H1 (cell line): ENCODE results near the gene ATP5PF. TPM values are rescaled to one million over a fixed set of nuclear protein-coding genes. Genes with fewer than 3 reads are reported as not detected.

Experiments
- CTCF ChIA-PET: fragments of 300-600 bp; sonication (Branson Sonifier 250); formaldehyde crosslinking; loops from one replicate; lab custom pipeline; 2021; ENCODE audit not compliant: partially characterized antibody; lab: Charles Lee
- POLR2A ChIA-PET: fragments of 300-600 bp; sonication (Branson Sonifier 250); formaldehyde crosslinking; loops from one replicate; lab custom pipeline; 2021; ENCODE audit warnings: inconsistent platforms; ENCODE audit not compliant: partially characterized antibody; lab: Charles Lee
- DNase-seq, 2 experiments: peaks; one replicate each; pipeline versions ENCODE4 v3.0.0 to v3.0.0-alpha.2; 2010 to 2022; ENCODE audit warnings: low spot score in 2 of 2, low read depth in 1 of 2, mixed read lengths in 1 of 2
- FAIRE-seq: peaks from 2 replicates; lab custom pipeline; 2011; peaks lifted over from hg19 to GRCh38; lab: Jason Lieb, UNC
- H2AFZ ChIP-seq: 2 replicates; pipeline ENCODE4 v1.8.1; 2012; ENCODE audit warnings: low read length, inconsistent platforms
- H2AK5ac ChIP-seq: 2 replicates; pipeline ENCODE4 v1.6.1; 2013; ENCODE audit warnings: low read depth, low read length
- H2BK120ac ChIP-seq: replicated peaks from 2 replicates; pipeline ENCODE3; 2013; ENCODE audit warnings: low read depth, low read length, inconsistent platforms
- H2BK12ac ChIP-seq: 2 replicates; pipeline ENCODE4 v1.6.1; 2013; ENCODE audit warnings: low read depth, low read length
- H2BK15ac ChIP-seq: 2 replicates; pipeline ENCODE4 v1.6.1; 2013; ENCODE audit warnings: low read length
- H2BK20ac ChIP-seq: 2 replicates; pipeline ENCODE4 v1.6.1; 2013; ENCODE audit warnings: low read length
- H2BK5ac ChIP-seq: 2 replicates; pipeline ENCODE4 v1.6.1; 2013; ENCODE audit warnings: low read depth, low read length
- H3K14ac ChIP-seq: 2 replicates; pipeline ENCODE4 v1.6.1; 2013; ENCODE audit warnings: inconsistent platforms; ENCODE audit not compliant: insufficient read length
- H3K18ac ChIP-seq: 2 replicates; pipeline ENCODE4 v1.6.1; 2013; ENCODE audit warnings: low read length; ENCODE audit errors: extremely low read depth
- H3K23ac ChIP-seq: 2 replicates; pipeline ENCODE4 v1.6.1; 2013; ENCODE audit warnings: inconsistent platforms; ENCODE audit not compliant: insufficient read length
- H3K23me2 ChIP-seq: 2 replicates; pipeline ENCODE4 v1.6.1; 2013; ENCODE audit warnings: low read depth, low read length
- H3K27ac ChIP-seq: 2 replicates; pipeline ENCODE4 v1.6.1; 2011; ENCODE audit warnings: low read depth, low read length, inconsistent platforms
- H3K27me3 ChIP-seq, 4 experiments: replicated peaks in 1 of 4; 1 replicate in 1 of 4; 2 replicates in 3 of 4; pipeline versions ENCODE4 v1.6.1 to v1.8.1; 2011 to 2013; ENCODE audit warnings: low read length in 3 of 4, mild to moderate bottlenecking in 3 of 4, inconsistent platforms in 2 of 4, mixed read lengths in 2 of 4, moderate library complexity in 1 of 4; ENCODE audit not compliant: control insufficient read depth in 3 of 4, insufficient read depth in 3 of 4; ENCODE audit errors: extremely low read depth in 1 of 4
- H3K36me3 ChIP-seq, 4 experiments: 2 replicates each; pipeline versions ENCODE4 v1.6.1 to v1.8.1; 2011 to 2013; ENCODE audit warnings: mild to moderate bottlenecking in 4 of 4, low read length in 3 of 4, moderate library complexity in 2 of 4, control low read depth in 1 of 4, inconsistent platforms in 1 of 4; ENCODE audit not compliant: insufficient read depth in 4 of 4, control insufficient read depth in 2 of 4
- H3K4ac ChIP-seq: replicated peaks from 2 replicates; pipeline ENCODE3; 2013; ENCODE audit warnings: low read length, low read depth, mixed read lengths, inconsistent platforms; ENCODE audit not compliant: insufficient read length
- H3K4me1 ChIP-seq, 4 experiments: replicated peaks in 1 of 4; 1 replicate in 1 of 4; 2 replicates in 3 of 4; pipeline versions ENCODE4 v1.6.1 to v1.8.1; 2011 to 2013; ENCODE audit warnings: low read length in 3 of 4, inconsistent platforms in 2 of 4, mixed read lengths in 1 of 4; ENCODE audit not compliant: insufficient read depth in 4 of 4, control insufficient read depth in 3 of 4
- H3K4me2 ChIP-seq, 2 experiments: 2 replicates each; pipeline versions ENCODE4 v1.6.1 to v1.8.1; 2011 to 2013; ENCODE audit warnings: low read depth in 2 of 2, low read length in 2 of 2, control low read depth in 1 of 2, inconsistent platforms in 1 of 2, mild to moderate bottlenecking in 1 of 2; ENCODE audit not compliant: insufficient read depth in 1 of 2
- H3K4me3 ChIP-seq, 4 experiments: fragments of 200-600, 300-600 bp in 1 of 4; sonication (generic), shearing (Covaris generic), sonication (Bioruptor Twin) in 1 of 4; 2 replicates each; pipeline versions ENCODE4 v1.5.1 to v1.8.1; 2011 to 2016; ENCODE audit warnings: low read length in 4 of 4, low read depth in 3 of 4, control low read depth in 2 of 4, inconsistent platforms in 2 of 4, mild to moderate bottlenecking in 2 of 4, mixed read lengths in 1 of 4, moderate library complexity in 1 of 4; ENCODE audit not compliant: insufficient read depth in 2 of 4; ENCODE audit errors: extremely low read depth in 1 of 4
- H3K56ac ChIP-seq: replicated peaks from 2 replicates; pipeline ENCODE3; 2013; ENCODE audit warnings: low read depth, mild to moderate bottlenecking, mixed read lengths, low read length, inconsistent platforms; ENCODE audit not compliant: insufficient read length
- H3K79me1 ChIP-seq: 2 replicates; pipeline ENCODE4 v1.6.1; 2013; ENCODE audit warnings: low read depth, low read length, control low read depth
- H3K79me2 ChIP-seq, 2 experiments: 2 replicates each; pipeline versions ENCODE4 v1.6.1 to v1.8.1; 2012 to 2013; ENCODE audit warnings: low read length in 2 of 2, mild to moderate bottlenecking in 2 of 2, inconsistent platforms in 1 of 2; ENCODE audit not compliant: insufficient read depth in 2 of 2, control insufficient read depth in 1 of 2
- H3K9ac ChIP-seq, 4 experiments: replicated peaks in 1 of 4; 1 replicate in 1 of 4; 2 replicates in 3 of 4; pipeline versions ENCODE4 v1.6.1 to v1.8.1; 2011 to 2013; ENCODE audit warnings: low read depth in 3 of 4, low read length in 3 of 4, control low read depth in 2 of 4, mild to moderate bottlenecking in 2 of 4, moderate library complexity in 2 of 4, inconsistent platforms in 1 of 4; ENCODE audit errors: extremely low read depth in 1 of 4
- H3K9me3 ChIP-seq, 2 experiments: 2 replicates each; pipeline versions ENCODE4 v1.6.1 to v1.8.1; 2012 to 2013; ENCODE audit warnings: mild to moderate bottlenecking in 2 of 2, moderate library complexity in 2 of 2, control low read depth in 1 of 2, inconsistent platforms in 1 of 2, low read depth in 1 of 2, low read length in 1 of 2, mixed read lengths in 1 of 2; ENCODE audit not compliant: insufficient read depth in 2 of 2
- H4K20me1 ChIP-seq, 2 experiments: replicated peaks in 1 of 2; 2 replicates each; pipeline versions ENCODE3 to v1.8.1; 2011 to 2013; ENCODE audit warnings: inconsistent platforms in 2 of 2, low read length in 2 of 2, mild to moderate bottlenecking in 1 of 2; ENCODE audit not compliant: insufficient read depth in 2 of 2, control insufficient read depth in 1 of 2
- H4K5ac ChIP-seq: 2 replicates; pipeline ENCODE4 v1.6.1; 2013; ENCODE audit warnings: low read length, low read depth, mixed read lengths, inconsistent platforms; ENCODE audit not compliant: insufficient read length
- H4K8ac ChIP-seq: 2 replicates; pipeline ENCODE4 v1.8.0; 2013; ENCODE audit warnings: mild to moderate bottlenecking, moderate library complexity, low read length, inconsistent platforms; ENCODE audit not compliant: insufficient read depth; ENCODE audit errors: extremely low read depth
- H4K91ac ChIP-seq: replicated peaks from 2 replicates; pipeline ENCODE3; 2013; ENCODE audit warnings: low read length, mixed read lengths, inconsistent platforms; ENCODE audit not compliant: insufficient read length
- BRCA1 ChIP-seq: IDR thresholded peaks from 2 replicates; pipeline ENCODE4 v1.6.1; 2012; ENCODE audit warnings: low read depth, low read length, improper control_type of control experiment
- GABPA ChIP-seq: IDR thresholded peaks from 2 replicates; pipeline ENCODE4 v1.6.1; 2011; ENCODE audit warnings: mild to moderate bottlenecking, low read length, moderate library complexity, borderline replicate concordance; ENCODE audit not compliant: insufficient read depth
- JUN ChIP-seq: IDR thresholded peaks from 2 replicates; pipeline ENCODE4 v1.6.1; 2011; ENCODE audit warnings: low read depth, mild to moderate bottlenecking, improper control_type of control experiment, low read length
- MAX ChIP-seq: IDR thresholded peaks from 2 replicates; pipeline ENCODE4 v1.6.1; 2012; ENCODE audit warnings: inconsistent platforms
- NANOG ChIP-seq: IDR thresholded peaks from 2 replicates; pipeline ENCODE4 v1.6.1; 2011; ENCODE audit warnings: low read length, low read depth, mild to moderate bottlenecking, inconsistent platforms; ENCODE audit not compliant: insufficient read depth, poor library complexity, severe bottlenecking
- NRF1 ChIP-seq: IDR thresholded peaks from 2 replicates; pipeline ENCODE4 v1.6.1; 2011; ENCODE audit warnings: mild to moderate bottlenecking, low read depth, low read length, improper control_type of control experiment
- POLR2AphosphoS5 ChIP-seq: IDR thresholded peaks from 2 replicates; pipeline ENCODE4 v1.6.1; 2011; ENCODE audit warnings: low read depth, low read length
- RAD21 ChIP-seq, 2 experiments: IDR thresholded peaks in 1 of 2; conservative IDR thresholded peaks in 1 of 2; 2 replicates each; pipeline ENCODE4 v1.6.1; 2011; ENCODE audit warnings: low read depth in 2 of 2, low read length in 2 of 2, improper control_type of control experiment in 1 of 2, inconsistent platforms in 1 of 2, mild to moderate bottlenecking in 1 of 2, moderate library complexity in 1 of 2
- SUZ12 ChIP-seq: fragments of 200-600 bp; sonication (generic); IDR thresholded peaks from 2 replicates; pipeline ENCODE4 v1.6.1; 2012; ENCODE audit warnings: mild to moderate bottlenecking, inconsistent platforms, low read length, moderate library complexity, mixed read lengths
- TAF1 ChIP-seq: IDR thresholded peaks from 2 replicates; pipeline ENCODE4 v1.6.1; 2011; ENCODE audit warnings: mild to moderate bottlenecking, low read depth, low read length
- YY1 ChIP-seq: IDR thresholded peaks from 2 replicates; pipeline ENCODE4 v1.6.1; 2011; ENCODE audit warnings: low read depth, mild to moderate bottlenecking, low read length
- polyA plus RNA-seq, 7 experiments: library from polyadenylated mRNA; depleted of rRNA in 3 of 7; stranded (reverse) in 5 of 7; unstranded in 2 of 7; fragments of >200 nt in 5 of 7; fragments of 200-250 nt in 2 of 7; gene quantifications; 1 replicate in 5 of 7; 2 replicates in 1 of 7; 4 replicates in 1 of 7; pipeline versions ENCODE4 v1.2.1 to v1.2.3, GENCODE V29; 2011 to 2013; ENCODE audit warnings: missing spikeins in 2 of 7, mixed read lengths in 2 of 7
- total RNA-seq: library from RNA; stranded (reverse); fragmentation: NEBNext Ultra II Directional; extraction: Animal tissue kit (Norgen Biotek cat#: 25700); gene quantifications from 2 replicates; pipeline ENCODE4 v1.2.1, GENCODE V29; 2021

ATP5PF gene
- total and polyA plus RNA-seq, 2 of the 8 experiments (the other 6 are each of a cell fraction or from before 2014, with no cell fraction given), result 135 to 240 TPM

GRCh38 chr21:25676451-25676850 lies 58.3 kb downstream of the ATP5PF start:
- H3K4me2 ChIP-seq, result no peak overlapping the region
- no peak overlapping the region for H2BK12ac ChIP-seq
- H2BK15ac ChIP-seq, result no peak overlapping the region
- ChIA-PET CTCF (no interaction called here), POLR2A (no interaction called here)
- H2AK5ac ChIP-seq, result no peak overlapping the region
- no peak overlapping the region for H2BK5ac ChIP-seq
- no peaks in the 10 kb centered on the region for H3K4me1 ChIP-seq
- no peak overlapping the region for H3K27ac ChIP-seq
- H2AFZ ChIP-seq, result no peak overlapping the region
- H3K18ac ChIP-seq, result no peak overlapping the region
- no peak overlapping the region for H3K4ac ChIP-seq
- no peak for DNase-seq
- H3K14ac ChIP-seq, result no peak overlapping the region
- H2BK120ac ChIP-seq, result no peak overlapping the region
- H3K9ac ChIP-seq, result no peak overlapping the region
- H3K79me2 ChIP-seq, result no peaks in the 10 kb centered on the region
- no peaks in the 10 kb centered on the region for H3K79me1 ChIP-seq
- H4K91ac ChIP-seq, result no peak overlapping the region
- no peak overlapping the region for H2BK20ac ChIP-seq
- H4K8ac ChIP-seq, result no peak overlapping the region
- H3K56ac ChIP-seq, result no peak overlapping the region
- H3K36me3 ChIP-seq, result no peaks in the 10 kb centered on the region
- no peak overlapping the region for H3K23ac ChIP-seq
- H3K23me2 ChIP-seq, result no peaks in the 10 kb centered on the region
- FAIRE-seq, result no peak
- H4K20me1 ChIP-seq, result no peaks in the 10 kb centered on the region
- H4K5ac ChIP-seq, result no peak overlapping the region
- no peaks in the 10 kb centered on the region for H3K27me3 ChIP-seq
- TF ChIP-seq NRF1 (no peak), MAX (no peak), GABPA (no peak), RAD21 (IDR thresholded peaks at IDR 0.05 in 1 of 2, conservative IDR thresholded peaks at IDR 0.05 in 1 of 2; ENCODE audit: low read depth in 2 of 2, low read length in 2 of 2) (no peak), BRCA1 (no peak), TAF1 (no peak), YY1 (no peak), SUZ12 (no peak), JUN (no peak), POLR2AphosphoS5 (no peak), NANOG (no peak)
- TF ChIP-seq, all 59 proteins: peak for 0
- H3K9me3 ChIP-seq, result no peaks in the 10 kb centered on the region
- no peak overlapping the region for H3K4me3 ChIP-seq
